GM23338 (cell line): ENCODE measurements around the gene TAF1A. TPM values are rescaled to one million over a fixed set of nuclear protein-coding genes. Genes with fewer than 3 reads are reported as not detected.

Source experiments
- ATAC-seq: fragments of 200-7000 bp; cut with Tn5 transposase; 3 replicates; pipeline ENCODE4 v1.9.1; 2020
- DNase-seq: peaks from one replicate; pipeline ENCODE4 v3.0.0-alpha.2; 2015; ENCODE audit warnings: low spot score
- H2AFZ ChIP-seq: fragments of 200-600 bp; sonication (generic); 2 replicates; pipeline ENCODE4 v1.8.0; 2016; ENCODE audit warnings: antibody characterized with exemption, mild to moderate bottlenecking, moderate library complexity
- H3F3A ChIP-seq: fragments of 200-600 bp; sonication (generic); replicated peaks from 2 replicates; pipeline ENCODE4 v1.8.0; 2017; ENCODE audit warnings: antibody characterized with exemption, mixed run types, low read depth
- H3K27ac ChIP-seq: fragments of 200-600 bp; sonication (generic); 2 replicates; pipeline ENCODE4 v1.6.1; 2016; ENCODE audit warnings: low read depth
- H3K27me3 ChIP-seq: fragments of 200-600 bp; sonication (generic); 2 replicates; pipeline ENCODE4 v1.8.0; 2016; ENCODE audit warnings: mild to moderate bottlenecking, mixed run types, moderate library complexity; ENCODE audit not compliant: insufficient read depth
- H3K36me3 ChIP-seq: fragments of 200-600 bp; sonication (generic); 2 replicates; pipeline ENCODE4 v1.8.0; 2016; ENCODE audit warnings: mild to moderate bottlenecking; ENCODE audit not compliant: insufficient read depth
- H3K4me1 ChIP-seq: fragments of 200-600 bp; sonication (generic); 2 replicates; pipeline ENCODE4 v1.8.0; 2016; ENCODE audit warnings: mild to moderate bottlenecking, moderate library complexity; ENCODE audit not compliant: insufficient read depth
- H3K4me2 ChIP-seq: fragments of 200-600 bp; sonication (generic); 2 replicates; pipeline ENCODE4 v1.7.1; 2017; ENCODE audit warnings: mixed run types
- H3K4me3 ChIP-seq: fragments of 200-600 bp; sonication (generic); 2 replicates; pipeline ENCODE4 v1.6.1; 2016; ENCODE audit warnings: mixed run types
- H3K79me2 ChIP-seq: fragments of 200-600 bp; sonication (generic); replicated peaks from 2 replicates; pipeline ENCODE4 v1.8.0; 2017; ENCODE audit warnings: mild to moderate bottlenecking; ENCODE audit not compliant: insufficient read depth
- H3K9me2 ChIP-seq: fragments of 200-600 bp; sonication (generic); 2 replicates; pipeline ENCODE4 v1.8.0; 2017; ENCODE audit not compliant: insufficient read depth
- H4K20me1 ChIP-seq: fragments of 200-600 bp; sonication (generic); replicated peaks from 2 replicates; pipeline ENCODE4 v1.8.0; 2017; ENCODE audit warnings: mild to moderate bottlenecking; ENCODE audit not compliant: insufficient read depth
- H3K27ac Mint-ChIP-seq: 2 replicates; pipeline ENCODE4 v1.8.0; 2020; ENCODE audit warnings: inconsistent platforms, mild to moderate bottlenecking, moderate library complexity, mixed read lengths
- H3K27me3 Mint-ChIP-seq: 3 replicates; pipeline ENCODE4 v1.8.0; 2022; ENCODE audit warnings: low read depth, mild to moderate bottlenecking, moderate library complexity, mixed read lengths, inconsistent platforms; ENCODE audit not compliant: insufficient read depth, poor library complexity
- H3K36me3 Mint-ChIP-seq: 3 replicates; pipeline ENCODE4 v1.8.0; 2021; ENCODE audit warnings: low read depth, mild to moderate bottlenecking, inconsistent platforms, moderate library complexity, mixed read lengths
- H3K4me1 Mint-ChIP-seq: 3 replicates; pipeline ENCODE4 v1.8.0; 2020; ENCODE audit warnings: mild to moderate bottlenecking, inconsistent platforms, mixed read lengths
- H3K4me3 Mint-ChIP-seq: 3 replicates; pipeline ENCODE4 v1.8.0; 2021; ENCODE audit warnings: moderate library complexity, mild to moderate bottlenecking, inconsistent platforms, mixed read lengths
- H3K9me3 Mint-ChIP-seq: 3 replicates; pipeline ENCODE4 v1.8.0; 2020; ENCODE audit warnings: moderate library complexity, mild to moderate bottlenecking, inconsistent platforms, mixed read lengths
- CREB1 ChIP-seq: fragments of 250-450 bp; sonication (Bioruptor Pico); IDR thresholded peaks from 2 replicates; pipeline ENCODE4 v1.5.0; 2020; ENCODE audit warnings: low read depth, mild to moderate bottlenecking, moderate library complexity
- EZH2 ChIP-seq: fragments of 200-600 bp; sonication (generic); IDR thresholded peaks from one replicate; pipeline ENCODE4 v1.8.0; 2017; ENCODE audit warnings: antibody characterized with exemption, mild to moderate bottlenecking, low read depth; ENCODE audit not compliant: unreplicated experiment
- JUNB ChIP-seq: IDR thresholded peaks from one replicate; pipeline ENCODE4 v1.6.1; 2016; ENCODE audit warnings: antibody characterized with exemption; ENCODE audit not compliant: unreplicated experiment
- NANOG ChIP-seq: IDR thresholded peaks from 2 replicates; pipeline ENCODE4 v1.6.1; 2016; ENCODE audit warnings: antibody characterized with exemption, borderline replicate concordance
- ZNF114 ChIP-seq: fragments of 250-450 bp; sonication (Bioruptor Pico); IDR thresholded peaks from 2 replicates; pipeline ENCODE4 v1.5.0; 2020; ENCODE audit warnings: mild to moderate bottlenecking, moderate library complexity
- polyA plus RNA-seq: library from polyadenylated mRNA; unstranded; fragments of >200 nt; fragmentation: Nextera tagmentation; extraction: Ambion mirVana; gene quantifications from 2 replicates; pipeline ENCODE4 v1.2.1, GENCODE V29; 2016
- total RNA-seq: library from RNA; depleted of rRNA; stranded (reverse); fragments of >200 nt; shearing (Covaris generic); gene quantifications from 2 replicates; pipeline ENCODE4 v1.2.3, GENCODE V29; 2014
- TF ChIP-seq, protein P1 (sequence below), 2 experiments: fragments of 200-600 bp in 1 of 2; sonication (generic) in 1 of 2; conservative IDR thresholded peaks; 2 replicates each; pipeline versions ENCODE4 v1.5.1 to v1.6.1; 2016 to 2017; ENCODE audit warnings: antibody characterized with exemption in 2 of 2, low read depth in 2 of 2, mild to moderate bottlenecking in 2 of 2, moderate library complexity in 1 of 2
- TF ChIP-seq, protein P2 (sequence below): fragments of 250-450 bp; sonication (Bioruptor Pico); IDR thresholded peaks from 2 replicates; pipeline ENCODE4 v1.5.0; 2020; ENCODE audit warnings: mild to moderate bottlenecking, moderate library complexity
- TF ChIP-seq, protein P3 (sequence below): IDR thresholded peaks from 2 replicates; pipeline ENCODE4 v1.6.1; 2016; ENCODE audit warnings: antibody characterized with exemption

The TAF1A gene
- total and polyA plus RNA-seq, 2 experiments from 2014 or later = 5.5 to 13.3 TPM

DNA sequence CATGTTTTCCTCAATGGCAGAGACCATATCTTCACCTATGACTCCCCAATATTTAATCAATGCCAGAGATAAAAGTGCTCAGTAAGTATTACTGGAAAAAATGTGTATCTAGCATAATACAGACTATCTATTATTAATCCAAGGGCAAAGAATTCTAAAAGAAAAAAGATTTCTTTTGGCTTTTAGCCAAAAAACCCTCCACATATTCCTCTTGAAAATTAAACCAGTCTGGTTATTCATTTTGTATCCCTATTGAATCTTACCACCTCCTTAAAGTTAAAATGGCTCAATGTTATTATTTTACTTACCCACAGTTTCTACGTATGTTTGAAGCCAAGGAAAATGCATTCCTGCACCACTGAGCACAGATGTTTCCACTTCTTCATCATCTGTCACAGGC lies 1.6 kb downstream of the TAF1A start (continued):
- TF ChIP-seq, protein P1, sequence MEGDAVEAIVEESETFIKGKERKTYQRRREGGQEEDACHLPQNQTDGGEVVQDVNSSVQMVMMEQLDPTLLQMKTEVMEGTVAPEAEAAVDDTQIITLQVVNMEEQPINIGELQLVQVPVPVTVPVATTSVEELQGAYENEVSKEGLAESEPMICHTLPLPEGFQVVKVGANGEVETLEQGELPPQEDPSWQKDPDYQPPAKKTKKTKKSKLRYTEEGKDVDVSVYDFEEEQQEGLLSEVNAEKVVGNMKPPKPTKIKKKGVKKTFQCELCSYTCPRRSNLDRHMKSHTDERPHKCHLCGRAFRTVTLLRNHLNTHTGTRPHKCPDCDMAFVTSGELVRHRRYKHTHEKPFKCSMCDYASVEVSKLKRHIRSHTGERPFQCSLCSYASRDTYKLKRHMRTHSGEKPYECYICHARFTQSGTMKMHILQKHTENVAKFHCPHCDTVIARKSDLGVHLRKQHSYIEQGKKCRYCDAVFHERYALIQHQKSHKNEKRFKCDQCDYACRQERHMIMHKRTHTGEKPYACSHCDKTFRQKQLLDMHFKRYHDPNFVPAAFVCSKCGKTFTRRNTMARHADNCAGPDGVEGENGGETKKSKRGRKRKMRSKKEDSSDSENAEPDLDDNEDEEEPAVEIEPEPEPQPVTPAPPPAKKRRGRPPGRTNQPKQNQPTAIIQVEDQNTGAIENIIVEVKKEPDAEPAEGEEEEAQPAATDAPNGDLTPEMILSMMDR (conservative IDR thresholded peaks at IDR 0.05; ENCODE audit: low read depth in 2 of 2) = no peak

DNA sequence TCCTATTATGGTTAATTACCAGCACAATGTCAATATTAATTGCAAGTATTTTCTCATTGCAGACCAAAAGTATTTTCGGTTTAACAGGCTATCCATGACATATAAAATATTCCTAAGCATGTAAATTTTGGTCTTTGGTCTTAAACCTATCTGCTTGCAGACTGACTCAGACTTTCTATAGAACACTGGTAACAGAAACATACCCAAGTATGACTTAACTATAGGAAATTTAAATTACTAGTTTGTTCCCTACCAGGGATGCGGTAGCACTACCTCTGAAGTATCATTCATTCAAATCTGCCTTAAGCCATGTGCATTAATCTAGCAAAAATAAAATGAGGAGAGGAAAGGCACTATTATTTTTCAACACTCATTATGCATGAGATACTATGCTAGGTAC lies 2.9 kb downstream of the TAF1A start:
- Histone ChIP-seq H4K20me1 (peaks cover 18% of the 10 kb centered on the region), H3F3A (no peaks in the 10 kb centered on the region), H3K4me3 (no peak overlapping the region), H3K36me3 (peaks cover 30% of the 10 kb centered on the region), H2AFZ (no peak overlapping the region), H3K27ac (no peak overlapping the region), H3K27me3 (no peaks in the 10 kb centered on the region), H3K4me2 (no peak overlapping the region), H3K4me1 (peaks cover 12% of the 10 kb centered on the region; the same call in 1 of the 2 replicates), H3K79me2 (peaks cover 59% of the 10 kb centered on the region), H3K9me2 (no peaks in the 10 kb centered on the region)
- H3K4me1 Mint-ChIP-seq = peaks cover 9% of the 10 kb centered on the region; the same call in 2 of the 3 replicates
- H3K36me3 Mint-ChIP-seq = peaks cover 42% of the 10 kb centered on the region
- no peak overlapping the region for H3K4me3 Mint-ChIP-seq
- no peaks in the 10 kb centered on the region for H3K9me3 Mint-ChIP-seq
- no peak for DNase-seq
- ATAC-seq = no peak
- TF ChIP-seq ZNF114 (no peak), JUNB (no peak), NANOG (no peak), CREB1 (CRISPR knock-in tag) (no peak), EZH2 (no peak)
- TF ChIP-seq, protein P2, sequence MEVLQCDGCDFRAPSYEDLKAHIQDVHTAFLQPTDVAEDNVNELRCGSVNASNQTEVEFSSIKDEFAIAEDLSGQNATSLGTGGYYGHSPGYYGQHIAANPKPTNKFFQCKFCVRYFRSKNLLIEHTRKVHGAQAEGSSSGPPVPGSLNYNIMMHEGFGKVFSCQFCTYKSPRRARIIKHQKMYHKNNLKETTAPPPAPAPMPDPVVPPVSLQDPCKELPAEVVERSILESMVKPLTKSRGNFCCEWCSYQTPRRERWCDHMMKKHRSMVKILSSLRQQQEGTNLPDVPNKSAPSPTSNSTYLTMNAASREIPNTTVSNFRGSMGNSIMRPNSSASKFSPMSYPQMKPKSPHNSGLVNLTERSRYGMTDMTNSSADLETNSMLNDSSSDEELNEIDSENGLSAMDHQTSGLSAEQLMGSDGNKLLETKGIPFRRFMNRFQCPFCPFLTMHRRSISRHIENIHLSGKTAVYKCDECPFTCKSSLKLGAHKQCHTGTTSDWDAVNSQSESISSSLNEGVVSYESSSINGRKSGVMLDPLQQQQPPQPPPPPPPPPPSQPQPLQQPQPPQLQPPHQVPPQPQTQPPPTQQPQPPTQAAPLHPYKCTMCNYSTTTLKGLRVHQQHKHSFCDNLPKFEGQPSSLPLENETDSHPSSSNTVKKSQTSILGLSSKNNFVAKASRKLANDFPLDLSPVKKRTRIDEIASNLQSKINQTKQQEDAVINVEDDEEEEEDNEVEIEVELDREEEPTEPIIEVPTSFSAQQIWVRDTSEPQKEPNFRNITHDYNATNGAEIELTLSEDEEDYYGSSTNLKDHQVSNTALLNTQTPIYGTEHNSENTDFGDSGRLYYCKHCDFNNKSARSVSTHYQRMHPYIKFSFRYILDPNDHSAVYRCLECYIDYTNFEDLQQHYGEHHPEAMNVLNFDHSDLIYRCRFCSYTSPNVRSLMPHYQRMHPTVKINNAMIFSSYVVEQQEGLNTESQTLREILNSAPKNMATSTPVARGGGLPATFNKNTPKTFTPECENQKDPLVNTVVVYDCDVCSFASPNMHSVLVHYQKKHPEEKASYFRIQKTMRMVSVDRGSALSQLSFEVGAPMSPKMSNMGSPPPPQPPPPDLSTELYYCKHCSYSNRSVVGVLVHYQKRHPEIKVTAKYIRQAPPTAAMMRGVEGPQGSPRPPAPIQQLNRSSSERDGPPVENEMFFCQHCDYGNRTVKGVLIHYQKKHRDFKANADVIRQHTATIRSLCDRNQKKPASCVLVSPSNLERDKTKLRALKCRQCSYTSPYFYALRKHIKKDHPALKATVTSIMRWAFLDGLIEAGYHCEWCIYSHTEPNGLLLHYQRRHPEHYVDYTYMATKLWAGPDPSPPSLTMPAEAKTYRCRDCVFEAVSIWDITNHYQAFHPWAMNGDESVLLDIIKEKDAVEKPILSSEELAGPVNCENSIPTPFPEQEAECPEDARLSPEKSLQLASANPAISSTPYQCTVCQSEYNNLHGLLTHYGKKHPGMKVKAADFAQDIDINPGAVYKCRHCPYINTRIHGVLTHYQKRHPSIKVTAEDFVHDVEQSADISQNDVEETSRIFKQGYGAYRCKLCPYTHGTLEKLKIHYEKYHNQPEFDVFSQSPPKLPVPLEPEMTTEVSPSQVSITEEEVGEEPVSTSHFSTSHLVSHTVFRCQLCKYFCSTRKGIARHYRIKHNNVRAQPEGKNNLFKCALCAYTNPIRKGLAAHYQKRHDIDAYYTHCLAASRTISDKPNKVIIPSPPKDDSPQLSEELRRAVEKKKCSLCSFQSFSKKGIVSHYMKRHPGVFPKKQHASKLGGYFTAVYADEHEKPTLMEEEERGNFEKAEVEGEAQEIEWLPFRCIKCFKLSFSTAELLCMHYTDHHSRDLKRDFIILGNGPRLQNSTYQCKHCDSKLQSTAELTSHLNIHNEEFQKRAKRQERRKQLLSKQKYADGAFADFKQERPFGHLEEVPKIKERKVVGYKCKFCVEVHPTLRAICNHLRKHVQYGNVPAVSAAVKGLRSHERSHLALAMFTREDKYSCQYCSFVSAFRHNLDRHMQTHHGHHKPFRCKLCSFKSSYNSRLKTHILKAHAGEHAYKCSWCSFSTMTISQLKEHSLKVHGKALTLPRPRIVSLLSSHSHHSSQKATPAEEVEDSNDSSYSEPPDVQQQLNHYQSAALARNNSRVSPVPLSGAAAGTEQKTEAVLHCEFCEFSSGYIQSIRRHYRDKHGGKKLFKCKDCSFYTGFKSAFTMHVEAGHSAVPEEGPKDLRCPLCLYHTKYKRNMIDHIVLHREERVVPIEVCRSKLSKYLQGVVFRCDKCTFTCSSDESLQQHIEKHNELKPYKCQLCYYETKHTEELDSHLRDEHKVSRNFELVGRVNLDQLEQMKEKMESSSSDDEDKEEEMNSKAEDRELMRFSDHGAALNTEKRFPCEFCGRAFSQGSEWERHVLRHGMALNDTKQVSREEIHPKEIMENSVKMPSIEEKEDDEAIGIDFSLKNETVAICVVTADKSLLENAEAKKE (CRISPR knock-in tag) = no peak
- TF ChIP-seq, protein P3, sequence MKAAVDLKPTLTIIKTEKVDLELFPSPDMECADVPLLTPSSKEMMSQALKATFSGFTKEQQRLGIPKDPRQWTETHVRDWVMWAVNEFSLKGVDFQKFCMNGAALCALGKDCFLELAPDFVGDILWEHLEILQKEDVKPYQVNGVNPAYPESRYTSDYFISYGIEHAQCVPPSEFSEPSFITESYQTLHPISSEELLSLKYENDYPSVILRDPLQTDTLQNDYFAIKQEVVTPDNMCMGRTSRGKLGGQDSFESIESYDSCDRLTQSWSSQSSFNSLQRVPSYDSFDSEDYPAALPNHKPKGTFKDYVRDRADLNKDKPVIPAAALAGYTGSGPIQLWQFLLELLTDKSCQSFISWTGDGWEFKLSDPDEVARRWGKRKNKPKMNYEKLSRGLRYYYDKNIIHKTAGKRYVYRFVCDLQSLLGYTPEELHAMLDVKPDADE = no peak
- H3K27me3 Mint-ChIP-seq = peaks cover 6% of the 10 kb centered on the region
- H3K27ac Mint-ChIP-seq = no peak overlapping the region
